Measurements from ENCODE around the gene TSPAN16. TPM values are rescaled to one million over a fixed set of nuclear protein-coding genes. Genes with fewer than 3 reads are reported as not detected.

The TSPAN16 gene
- total RNA-seq, 1 donor from 2014 or later, result not detected

Other genes starting within 250 kb of the TSPAN16 start
- gene LDLR, start 206.7 kb upstream of the TSPAN16 start, total RNA-seq, result 121 and 129 TPM in 2 replicates
- gene SPC24, start 140.4 kb upstream of the TSPAN16 start, total RNA-seq, result 33.1 and 33.8 TPM in 2 replicates
- 3.0 and 3.3 TPM in 2 replicates for gene KANK2, start 98.6 kb upstream of the TSPAN16 start, total RNA-seq
- not detected in 2 replicates for gene ANGPTL8, start 56.5 kb upstream of the TSPAN16 start, total RNA-seq
- gene DOCK6, start 33.6 kb upstream of the TSPAN16 start, total RNA-seq, result 1.2 and 2.2 TPM in 2 replicates
- 5.7 and 6.8 TPM in 2 replicates for gene RAB3D, start 43.5 kb downstream of the TSPAN16 start, total RNA-seq
- gene TMEM205, start 50.1 kb downstream of the TSPAN16 start, total RNA-seq, result 29.9 and 34.2 TPM in 2 replicates
- gene CCDC159, start 50.4 kb downstream of the TSPAN16 start, total RNA-seq, result 11.7 and 14.8 TPM in 2 replicates
- gene PLPPR2, start 59.3 kb downstream of the TSPAN16 start, total RNA-seq, result 2.3 TPM in 2 replicates
- gene SWSAP1, start 78.5 kb downstream of the TSPAN16 start, total RNA-seq, result 2.3 and 2.6 TPM in 2 replicates
- 7.2 and 7.7 TPM in 2 replicates for gene EPOR, start 88.2 kb downstream of the TSPAN16 start, total RNA-seq
- gene RGL3, start 123.2 kb downstream of the TSPAN16 start, total RNA-seq, result not detected in 2 replicates
- gene ODAD3, start 139.0 kb downstream of the TSPAN16 start, total RNA-seq, result 0.12 and 0.24 TPM in 2 replicates
- 288 TPM in 2 replicates for gene PRKCSH, start 139.5 kb downstream of the TSPAN16 start, total RNA-seq
- 0.71 TPM in 1 of 2 replicates, not detected in the other for gene ELAVL3, start 184.9 kb downstream of the TSPAN16 start, total RNA-seq
- gene ZNF653, start 209.7 kb downstream of the TSPAN16 start, total RNA-seq, result 20.6 and 21.6 TPM in 2 replicates
- 39.7 and 41.6 TPM in 2 replicates for gene ECSIT, start 233.0 kb downstream of the TSPAN16 start, total RNA-seq
- gene CNN1, start 242.7 kb downstream of the TSPAN16 start, total RNA-seq, result not detected in 2 replicates